HEK293T (cell line): ENCODE data around the gene GALNT13.

Source experiments
- BHLHE40 ChIP-seq: fragments of 450-650 bp; IDR thresholded peaks from 2 replicates; pipeline ENCODE4 v1.6.1; 2016; ENCODE audit warnings: mild to moderate bottlenecking, moderate library complexity, borderline replicate concordance
- CTBP1 ChIP-seq: fragments of 450-650 bp; IDR thresholded peaks from 2 replicates; pipeline ENCODE4 v1.6.1; 2016; ENCODE audit warnings: borderline replicate concordance
- FOXK2 ChIP-seq: fragments of 450-650 bp; IDR thresholded peaks from 2 replicates; pipeline ENCODE4 v1.6.1; 2016; ENCODE audit warnings: mild to moderate bottlenecking
- FOXM1 ChIP-seq: fragments of 450-650 bp; IDR thresholded peaks from 2 replicates; pipeline ENCODE4 v1.6.1; 2017; ENCODE audit warnings: mild to moderate bottlenecking, borderline replicate concordance
- HDGF ChIP-seq: fragments of 450-650 bp; IDR thresholded peaks from 2 replicates; pipeline ENCODE4 v1.6.1; 2017; ENCODE audit warnings: antibody characterized with exemption, borderline replicate concordance
- LEF1 ChIP-seq: fragments of 450-650 bp; IDR thresholded peaks from 2 replicates; pipeline ENCODE4 v1.6.1; 2017; ENCODE audit warnings: mild to moderate bottlenecking, borderline replicate concordance
- NFRKB ChIP-seq: fragments of 450-650 bp; IDR thresholded peaks from 2 replicates; pipeline ENCODE4 v1.6.1; 2016; ENCODE audit warnings: mild to moderate bottlenecking, moderate library complexity
- SP1 ChIP-seq: fragments of 450-650 bp; IDR thresholded peaks from 2 replicates; pipeline ENCODE4 v1.6.1; 2017
- SUZ12 ChIP-seq: fragments of 450-650 bp; IDR thresholded peaks from 2 replicates; pipeline ENCODE4 v1.6.1; 2016; ENCODE audit warnings: mild to moderate bottlenecking
- ZNF384 ChIP-seq: fragments of 450-650 bp; IDR thresholded peaks from 2 replicates; pipeline ENCODE4 v1.6.1; 2016

DNA sequence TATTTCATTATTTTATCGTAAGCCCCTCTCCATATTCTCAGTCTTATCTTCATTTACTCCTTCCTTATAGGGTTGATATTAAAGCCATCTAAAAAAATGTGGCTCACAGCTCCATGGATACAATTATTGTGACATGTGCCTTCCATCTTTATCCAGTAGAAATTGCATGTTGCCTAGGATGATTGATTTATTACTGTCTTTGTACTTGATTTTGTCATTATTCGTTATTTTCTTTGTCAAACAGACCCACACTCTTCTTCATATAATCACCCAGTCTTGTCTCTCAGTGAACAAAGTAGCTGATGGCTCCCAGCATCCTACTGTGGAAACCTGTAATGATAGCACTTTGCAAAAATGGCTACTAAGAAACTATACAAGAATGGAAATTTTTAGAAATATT is 574.6 kb downstream of the GALNT13 start:
- no peak for TF ChIP-seq CTBP1
- no peak for TF ChIP-seq NFRKB
- TF ChIP-seq SP1: no peak
- TF ChIP-seq LEF1: no peak
- TF ChIP-seq SUZ12: no peak
- TF ChIP-seq HDGF: no peak
- TF ChIP-seq FOXM1: no peak
- TF ChIP-seq ZNF384: no peak
- TF ChIP-seq FOXK2: no peak
- no peak for TF ChIP-seq BHLHE40
